ENCODE data around the gene GALNT14. TPM values are rescaled to one million over a fixed set of nuclear protein-coding genes. Genes with fewer than 3 reads are reported as not detected.
A peak's percentile ranks its signal among the peaks of the same experiment; 100 is the strongest.

GALNT14 gene
- total RNA-seq, 1 donor from 2014 or later: 5.1 TPM

DNA sequence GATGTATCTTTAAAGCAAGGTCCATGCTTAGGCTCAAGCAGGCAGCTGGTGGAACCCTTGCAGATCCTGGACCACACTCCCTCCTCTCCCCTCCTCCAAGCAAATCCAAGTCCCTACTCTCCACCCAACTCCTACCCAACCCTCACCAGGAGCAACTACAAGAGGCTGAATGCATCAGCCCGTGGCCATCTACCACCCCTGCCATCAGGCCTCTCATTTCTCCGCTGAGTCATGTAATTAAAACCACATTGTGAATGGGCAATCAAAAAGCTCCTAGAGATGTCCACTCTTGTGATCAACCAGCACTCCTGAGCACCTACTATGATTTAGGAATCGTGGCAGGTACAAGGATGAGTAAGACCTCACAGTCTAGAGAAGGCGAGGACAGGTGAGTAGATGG, 188.8 kb downstream of the GALNT14 start:
- no peak for DNase-seq (ENCODE audit: low spot score)

DNA sequence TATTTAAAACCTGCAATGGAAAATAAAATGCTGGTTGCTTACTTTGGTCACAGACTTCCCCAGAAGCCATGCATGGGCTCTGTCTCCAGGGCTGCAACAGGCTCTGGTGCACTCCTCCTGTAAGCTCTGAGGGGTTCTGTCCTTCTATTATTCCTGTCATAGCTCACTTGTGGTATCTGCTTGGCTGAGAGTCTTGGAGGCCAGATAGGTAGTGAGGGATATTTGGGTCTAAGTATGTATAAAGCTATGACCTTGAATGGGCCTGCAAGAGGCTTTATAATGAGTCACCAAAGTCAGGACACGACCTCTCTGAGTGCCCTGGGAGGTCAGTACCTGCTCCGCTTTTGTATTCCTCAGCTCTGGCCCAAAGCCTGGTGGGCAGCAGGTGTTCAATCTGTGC, 189.4 kb downstream of the GALNT14 start:
- DNase-seq (ENCODE audit: low spot score): no peak

DNA sequence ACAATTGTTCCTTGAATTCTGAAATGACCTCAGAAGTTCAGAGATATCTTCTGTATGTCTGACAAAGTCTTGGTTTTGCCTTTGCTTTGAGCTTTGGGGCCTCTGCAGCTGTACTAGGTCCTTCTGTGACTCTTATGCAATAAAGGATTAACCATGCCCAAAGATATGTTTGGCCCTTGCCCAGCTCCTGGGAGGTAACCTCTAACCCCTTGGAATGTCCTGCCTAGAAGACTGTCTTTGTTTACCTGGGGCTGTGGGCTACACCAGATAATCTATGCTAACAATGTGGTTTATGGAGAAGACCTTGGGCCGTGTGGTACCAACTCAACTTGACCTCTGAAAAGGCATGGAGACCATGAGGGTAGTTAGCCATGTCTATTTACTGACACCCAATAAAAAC, 190.1 kb downstream of the GALNT14 start:
- DNase-seq (ENCODE audit: low spot score): no peak

DNA sequence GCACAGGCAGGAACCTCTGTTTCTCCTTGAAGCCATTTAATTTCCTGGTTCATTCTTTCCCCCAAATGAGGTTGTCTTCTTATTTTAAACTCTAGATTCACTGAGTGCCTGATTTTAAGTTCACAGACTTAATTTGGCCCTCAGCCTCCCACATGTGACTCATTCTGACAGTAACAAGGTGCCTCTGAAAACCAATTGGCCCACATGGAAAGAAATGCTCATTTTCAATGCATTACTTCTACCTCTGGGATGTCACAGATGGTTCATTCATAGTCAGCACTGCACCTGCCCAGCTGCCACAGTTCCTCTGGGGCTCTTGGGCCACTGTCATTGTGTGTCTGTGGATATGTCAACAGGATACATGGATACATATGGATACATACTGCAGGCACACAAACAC, 190.6 kb downstream of the GALNT14 start:
- DNase-seq (ENCODE audit: low spot score): no peak

DNA sequence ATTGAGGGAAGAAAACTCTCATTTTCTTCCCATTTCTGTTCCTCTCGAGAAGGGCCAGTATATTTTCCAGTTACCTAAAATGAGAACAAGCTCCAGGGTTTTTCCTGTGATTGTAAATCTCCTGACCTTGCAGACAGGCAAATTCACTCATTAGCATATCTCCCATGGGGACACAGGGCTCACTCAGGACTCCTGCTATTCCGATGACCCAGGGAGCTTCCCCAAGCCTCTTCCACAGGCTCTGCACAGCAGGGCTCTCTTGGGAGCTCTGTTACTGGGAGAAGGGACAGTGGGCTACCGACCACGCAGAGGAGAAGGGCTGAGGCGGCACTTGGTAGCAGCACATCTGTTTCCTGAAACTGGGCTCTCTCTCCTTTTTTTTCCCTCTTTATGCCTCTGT, 195.8 kb downstream of the GALNT14 start:
- DNase-seq (ENCODE audit: low spot score): no peak

DNA sequence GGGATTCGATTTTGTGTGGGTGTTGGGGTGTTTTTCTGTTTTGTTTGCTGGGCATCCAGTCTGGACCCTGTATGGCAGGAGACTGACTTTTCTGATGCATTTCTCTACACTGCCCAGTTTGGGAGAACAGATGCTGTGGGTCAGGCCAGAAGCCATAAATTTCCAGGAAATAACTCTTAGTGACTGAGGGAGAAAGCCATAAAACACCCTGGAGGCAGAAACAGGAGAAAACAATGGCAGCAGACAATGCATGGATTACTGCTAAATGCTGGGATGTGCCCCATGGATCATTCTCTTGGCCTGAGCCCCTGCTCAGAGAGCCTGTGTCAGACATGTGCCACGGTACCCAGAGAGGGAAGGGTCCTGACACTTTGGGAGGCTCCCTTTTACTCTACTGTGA, 197.4 kb downstream of the GALNT14 start:
- no peak for DNase-seq (ENCODE audit: low spot score)

DNA sequence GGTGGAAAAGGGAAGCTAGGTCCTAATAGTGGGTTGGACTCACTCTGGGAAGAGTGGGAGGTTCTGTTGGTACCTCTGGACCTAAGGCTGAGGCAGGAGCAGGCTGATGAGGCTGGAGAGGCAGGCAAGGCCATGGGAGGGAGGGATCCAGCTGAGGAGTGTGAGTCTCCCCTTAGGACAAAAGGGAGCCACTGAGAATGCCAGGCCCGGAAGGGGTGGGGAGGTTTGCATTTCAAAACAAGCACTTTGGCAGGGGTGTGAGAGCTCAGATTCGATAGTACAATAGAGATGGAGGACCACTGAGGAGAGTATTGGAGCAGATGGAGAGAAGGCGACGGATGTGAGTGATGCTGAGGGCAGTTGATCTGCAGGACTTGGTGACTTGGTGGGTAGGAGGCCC, 198.9 kb downstream of the GALNT14 start:
- no peak for DNase-seq (ENCODE audit: low spot score)

DNA sequence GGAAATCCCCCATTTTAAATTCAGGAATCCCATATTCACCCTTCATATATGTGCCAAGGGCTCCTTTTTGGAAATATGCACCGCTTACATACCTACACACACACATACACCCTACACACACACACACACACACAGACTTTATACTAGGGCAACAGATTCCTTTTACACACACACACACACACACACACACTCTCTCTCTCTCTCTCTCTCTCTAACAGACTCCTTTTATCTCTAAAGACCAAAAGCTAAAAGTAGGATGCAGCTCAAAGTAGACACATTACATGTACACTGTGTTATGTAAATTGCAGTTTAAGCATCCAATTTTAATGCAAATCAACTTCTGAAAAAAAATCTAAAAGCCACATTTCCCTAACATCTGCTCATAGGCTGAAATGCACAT, 200.0 kb downstream of the GALNT14 start:
- peak; percentile 12 for DNase-seq (ENCODE audit: low spot score)

DNA sequence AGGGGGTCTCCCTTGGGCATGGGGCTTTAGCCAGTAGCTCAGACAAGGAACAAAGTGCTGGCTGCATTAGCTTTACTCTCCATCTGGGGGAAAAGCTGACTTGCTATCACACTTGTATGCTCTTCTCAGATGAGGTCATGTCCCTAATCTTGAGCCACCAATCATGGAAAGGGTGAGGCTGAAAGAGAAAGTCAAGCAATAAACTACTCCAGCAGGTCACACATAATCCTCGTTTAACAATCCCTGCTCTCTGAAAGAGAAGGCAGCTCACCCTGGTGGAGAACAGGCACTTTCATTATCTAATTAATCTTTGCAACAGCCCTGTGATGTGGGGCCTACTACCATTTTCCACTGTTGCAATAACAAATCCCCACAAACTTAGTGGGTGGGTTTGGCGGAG, 201.3 kb downstream of the GALNT14 start:
- DNase-seq (ENCODE audit: low spot score): no peak

DNA sequence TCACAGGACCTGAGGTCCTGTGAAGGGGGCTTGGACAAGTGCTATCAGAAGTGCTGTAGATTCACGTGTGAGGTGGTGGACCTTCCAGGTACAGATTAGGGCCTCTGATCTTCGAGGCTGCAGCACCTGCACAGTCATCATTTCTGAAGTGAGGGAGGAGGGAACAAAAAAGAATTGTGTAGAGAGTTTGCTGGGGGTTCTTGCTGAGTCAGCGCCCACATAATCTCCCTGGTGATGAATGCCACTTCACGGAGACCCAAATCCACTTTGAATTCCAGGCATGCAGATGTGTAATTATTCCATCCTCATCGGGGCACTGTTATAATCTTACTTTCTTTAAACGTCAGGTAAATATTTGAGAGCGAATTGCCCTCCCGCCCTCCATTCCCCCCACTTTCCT, 202.4 kb downstream of the GALNT14 start:
- DNase-seq (ENCODE audit: low spot score): no peak

DNA sequence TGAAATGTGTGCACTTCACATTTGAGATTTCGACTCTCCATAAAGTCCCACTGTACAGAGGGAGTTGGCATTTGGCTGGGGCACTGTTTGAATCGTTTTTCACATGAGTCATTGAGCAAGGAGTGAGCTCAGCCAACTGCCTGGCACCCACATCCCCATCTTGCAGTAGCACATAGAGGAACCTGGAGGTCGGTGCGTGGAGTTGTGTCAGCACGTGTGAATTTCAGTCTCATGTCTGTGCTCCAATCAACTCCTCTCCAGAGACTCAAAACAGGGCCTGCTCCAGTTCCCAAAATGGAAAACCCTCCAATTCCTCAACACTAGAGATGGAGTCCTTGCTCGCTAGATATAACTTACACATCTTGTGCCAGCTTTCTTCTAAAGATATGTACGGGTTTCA, 204.2 kb downstream of the GALNT14 start:
- DNase-seq (ENCODE audit: low spot score): no peak

DNA sequence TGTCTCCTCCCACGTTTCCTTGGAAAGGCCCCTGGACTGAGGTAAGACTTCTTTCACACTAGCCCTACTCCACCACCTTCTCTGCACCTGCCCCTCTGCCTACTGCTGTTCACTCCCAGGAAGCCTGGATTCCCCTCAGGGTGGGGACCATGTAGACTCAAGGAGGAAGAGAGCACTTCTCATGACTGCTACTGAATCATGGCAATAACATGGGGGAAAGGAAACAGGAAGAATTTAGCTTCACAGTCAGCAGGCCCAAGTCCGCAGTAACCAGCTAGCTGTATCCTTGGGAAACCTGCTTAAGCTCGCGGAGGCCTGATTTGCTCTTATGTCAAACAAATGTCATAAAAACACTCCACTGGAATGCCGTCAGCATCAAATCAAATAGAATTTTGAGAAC, 204.7 kb downstream of the GALNT14 start:
- no peak for DNase-seq (ENCODE audit: low spot score)

DNA sequence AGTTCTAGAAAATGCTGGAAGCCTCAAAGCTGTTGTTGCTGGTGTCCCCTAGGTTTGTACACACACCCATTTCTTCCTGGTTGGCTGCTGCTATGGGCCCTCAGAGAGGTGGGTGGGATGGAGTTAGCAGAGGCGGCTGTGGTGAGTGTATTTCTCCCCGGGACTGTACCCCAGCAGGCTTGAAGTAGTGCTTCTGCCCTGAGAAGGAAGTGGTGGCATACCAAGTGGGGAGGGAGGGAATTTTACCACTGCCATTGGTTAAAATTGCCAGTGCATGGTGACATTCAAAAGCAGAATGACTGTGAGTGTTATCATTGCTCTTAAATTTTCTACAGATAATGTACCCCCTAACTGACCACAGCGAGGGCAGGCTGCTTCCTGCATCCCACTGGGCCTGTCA, 205.4 kb downstream of the GALNT14 start:
- no peak for DNase-seq (ENCODE audit: low spot score)

DNA sequence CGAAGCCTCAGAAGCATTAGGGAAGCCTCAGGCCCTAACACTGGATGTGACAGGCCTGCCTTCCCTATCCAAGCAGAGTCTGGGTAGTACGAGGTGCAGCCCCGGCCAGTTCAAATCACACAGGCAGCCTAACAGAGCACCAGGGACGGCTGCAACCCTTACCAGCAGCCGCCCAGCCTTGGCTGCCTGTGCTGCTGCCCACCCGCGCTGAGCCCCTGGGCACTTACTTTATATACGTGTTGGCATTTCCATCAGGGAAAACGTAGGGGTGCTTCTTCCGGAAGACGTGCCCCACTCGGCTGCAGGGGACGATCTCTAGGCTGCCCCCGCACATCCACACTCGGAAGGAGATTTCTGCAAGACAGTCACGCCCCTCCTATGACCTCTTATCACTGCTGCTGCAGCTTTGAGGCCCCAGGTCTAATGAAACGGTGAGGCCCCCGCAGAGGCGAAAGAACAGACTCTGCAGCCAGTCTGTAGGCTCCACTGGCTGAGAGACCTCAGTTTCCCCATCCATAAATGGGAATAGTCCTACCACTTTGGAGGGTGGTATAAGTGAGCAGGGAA, 206.3 kb downstream of the GALNT14 start:
- peak; percentile 9 for DNase-seq (ENCODE audit: low spot score)

DNA sequence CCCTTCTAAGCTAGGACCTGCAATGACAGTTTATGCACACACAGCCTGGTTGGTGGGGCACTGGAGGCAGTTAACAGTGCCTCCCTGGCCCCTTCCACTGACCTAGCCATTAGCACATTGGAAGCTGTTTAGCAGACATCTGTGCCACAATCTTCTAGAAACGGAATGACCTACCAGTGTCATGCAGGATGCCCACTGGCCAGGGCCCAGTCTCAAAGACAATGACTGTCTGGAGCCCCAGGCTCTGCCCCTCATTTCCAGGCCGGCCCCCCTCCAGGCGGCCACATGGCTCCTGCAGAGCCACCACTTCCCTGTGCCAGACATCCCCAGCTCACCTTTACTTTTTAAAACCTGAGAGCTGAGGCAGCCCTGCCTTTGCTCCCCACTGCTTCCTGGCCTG, 207.5 kb downstream of the GALNT14 start:
- DNase-seq (ENCODE audit: low spot score): no peak

GRCh38 chr2:30927465-30928075, 210.7 kb downstream of the GALNT14 start:
- no peak for DNase-seq (ENCODE audit: low spot score)

DNA sequence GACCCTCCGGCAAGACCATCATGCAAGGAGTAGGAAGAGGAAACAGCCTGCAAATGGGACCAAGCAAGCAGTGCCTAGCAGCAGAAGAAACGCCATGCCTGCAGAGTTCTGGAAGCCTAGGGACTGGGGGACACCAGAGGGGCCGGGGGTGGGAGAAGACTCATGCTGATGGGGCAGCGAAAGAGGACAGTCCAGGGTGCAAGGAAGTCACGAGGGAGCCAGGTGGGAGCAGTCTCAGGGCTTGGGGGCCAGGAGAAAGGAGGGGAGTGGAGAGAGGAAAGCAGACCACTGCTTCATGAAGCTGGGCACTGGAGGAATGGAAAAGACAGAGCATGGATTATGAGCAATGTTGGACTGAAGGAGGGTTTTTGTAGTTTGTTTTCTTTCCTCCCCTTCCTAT, 211.6 kb downstream of the GALNT14 start:
- DNase-seq (ENCODE audit: low spot score): no peak

DNA sequence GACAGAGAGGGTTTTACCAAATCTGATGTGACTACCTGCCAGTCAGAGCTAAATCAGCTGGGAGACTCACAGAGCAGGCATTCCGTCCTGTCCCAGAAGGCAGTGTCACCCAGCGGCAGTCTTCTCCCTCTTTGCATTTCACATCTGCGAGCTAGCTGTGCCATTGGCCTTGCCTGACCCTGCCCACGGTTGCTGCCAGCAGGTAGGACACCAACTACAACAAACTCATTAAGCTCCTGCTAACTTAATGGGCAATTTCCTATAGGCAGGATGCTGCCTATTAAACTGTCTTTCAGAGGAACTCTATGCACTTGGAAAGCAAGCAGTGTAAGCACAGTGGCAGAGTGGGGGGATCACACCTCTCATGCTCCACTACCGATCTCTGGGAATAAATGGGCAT, 214.6 kb downstream of the GALNT14 start:
- DNase-seq (ENCODE audit: low spot score): no peak

DNA sequence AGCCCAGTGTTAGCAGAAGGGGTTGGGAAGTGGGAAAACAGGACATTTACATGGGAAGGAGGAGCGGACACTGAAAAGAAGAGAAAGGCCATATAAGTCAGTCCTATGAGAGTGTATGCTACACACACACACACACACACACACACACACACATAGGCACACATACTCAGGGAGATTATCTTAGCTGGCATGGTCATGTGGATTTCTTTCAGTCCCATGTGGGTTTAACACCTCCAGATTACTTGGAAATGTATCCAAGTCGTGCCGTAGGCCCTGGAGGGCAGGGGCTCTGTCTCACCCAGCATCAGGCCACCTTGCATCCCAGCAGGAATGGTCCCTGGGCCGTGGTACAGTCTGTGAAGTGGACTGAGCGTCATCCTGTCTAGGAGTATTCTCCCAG, 217.7 kb downstream of the GALNT14 start:
- DNase-seq (ENCODE audit: low spot score): no peak

DNA sequence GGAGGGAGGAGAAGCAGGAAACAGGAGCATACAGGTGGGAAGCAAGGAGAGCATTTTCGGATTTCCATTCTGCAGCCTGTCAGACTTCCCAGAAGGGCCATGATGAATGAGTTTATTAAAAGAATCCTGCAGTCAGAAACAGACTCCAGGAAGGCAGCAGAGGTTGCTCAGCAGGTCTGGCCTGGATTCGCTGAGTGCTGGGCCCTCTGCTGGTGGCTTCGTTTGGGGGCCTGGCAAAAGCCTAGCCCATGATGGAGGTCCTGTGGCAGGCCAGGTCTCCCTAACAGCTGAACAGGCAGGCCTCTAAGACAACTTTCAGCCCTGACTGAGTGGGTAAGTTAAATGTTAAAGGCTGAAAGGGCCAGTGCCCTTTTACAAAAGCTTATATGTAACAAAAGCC, 222.8 kb downstream of the GALNT14 start:
- peak; percentile 11 for DNase-seq (ENCODE audit: low spot score)

DNA sequence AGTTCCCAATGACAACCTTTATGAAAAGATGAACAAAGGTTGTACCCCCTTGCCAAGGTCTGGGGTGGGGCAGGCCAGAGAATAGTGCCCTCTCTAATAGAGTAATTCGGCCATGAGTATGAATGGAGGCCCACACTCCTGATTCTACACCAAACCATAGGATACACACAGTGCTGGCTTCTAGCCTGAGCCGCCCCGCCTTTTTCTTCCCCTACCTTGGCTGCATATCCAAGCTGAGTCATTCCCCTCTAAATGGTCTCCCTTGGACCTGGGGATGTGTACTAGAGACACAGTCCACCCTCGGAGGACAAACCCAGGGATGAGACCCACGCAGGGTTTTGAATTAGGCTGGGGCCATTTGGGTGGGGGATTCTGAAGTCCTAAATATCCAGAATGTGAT, 223.8 kb downstream of the GALNT14 start:
- no peak for DNase-seq (ENCODE audit: low spot score)

- no peak for DNase-seq (ENCODE audit: low spot score)
These were observed 226.2 kb downstream of the GALNT14 start for GRCh38 chr2:30912056-30912455.

DNA sequence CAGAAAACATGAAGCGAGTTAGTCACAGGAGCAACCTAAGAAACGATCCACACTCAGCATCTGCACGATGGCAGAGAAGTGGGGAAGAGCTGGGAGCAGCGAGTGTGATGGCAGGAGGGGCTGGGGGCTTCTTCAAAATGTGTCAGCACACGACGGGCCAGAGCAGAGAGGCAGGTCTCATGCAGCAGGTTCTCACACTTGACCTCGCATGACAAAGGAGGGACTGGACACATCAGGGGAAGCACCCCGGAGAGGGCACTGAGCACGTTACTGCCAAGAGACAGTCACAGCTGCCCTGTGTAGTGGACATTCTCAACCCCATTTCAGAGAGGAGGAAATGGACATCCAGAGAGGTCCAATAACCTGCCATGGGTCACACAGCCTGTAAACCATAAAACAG, 226.9 kb downstream of the GALNT14 start:
- no peak for DNase-seq (ENCODE audit: low spot score)

DNA sequence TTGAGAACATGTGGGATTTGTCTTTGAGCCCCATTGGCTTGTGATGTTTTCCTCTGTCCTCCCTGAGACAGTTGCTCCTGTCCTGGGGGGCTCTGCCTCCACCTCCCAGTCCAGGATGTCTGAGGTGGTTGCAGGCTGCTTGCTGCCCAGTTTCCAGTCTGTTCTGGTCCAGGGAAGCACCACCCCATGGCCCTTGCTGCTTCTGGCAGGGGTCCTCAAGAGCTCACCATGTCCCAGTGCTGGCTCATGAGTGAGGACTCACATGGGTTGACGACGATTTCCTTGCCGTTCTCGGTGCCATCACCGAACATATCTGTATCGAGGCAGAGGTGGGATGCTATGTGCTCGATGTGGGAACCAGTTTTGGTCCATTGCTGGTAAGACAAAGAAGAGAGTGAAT, 227.6 kb downstream of the GALNT14 start:
- DNase-seq (ENCODE audit: low spot score): no peak
